Measurements from ENCODE around the gene CCSER1. TPM values are rescaled to one million over a fixed set of nuclear protein-coding genes. Genes with fewer than 3 reads are reported as not detected.

The CCSER1 gene
- total RNA-seq, 1 donor from 2014 or later = 18.1 TPM

DNA sequence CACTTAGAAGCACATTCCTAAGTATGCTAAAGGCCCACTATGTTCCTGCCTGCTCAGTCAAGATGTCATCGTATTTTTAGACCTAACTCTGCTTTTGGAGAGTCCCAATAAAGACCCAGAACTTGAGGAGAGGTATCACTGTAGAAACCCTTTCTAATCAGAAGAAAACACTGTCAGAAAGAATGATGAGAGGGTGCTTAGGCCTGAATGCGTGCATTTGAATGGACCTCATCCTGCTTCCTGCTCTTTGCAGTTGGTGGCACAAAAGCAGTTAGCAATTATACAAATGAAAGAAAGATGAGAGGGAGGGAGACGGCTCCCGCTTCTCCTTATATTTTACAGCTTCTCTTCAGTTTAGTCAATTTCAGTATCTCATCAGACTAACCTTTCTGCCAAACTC, 987.2 kb downstream of the CCSER1 start:
- TF ChIP-seq CTCF (conservative IDR thresholded peaks at IDR 0.05) = no peak
- Mint-ChIP-seq H3K4me1 (ENCODE audit: unreplicated experiment) (no peaks in the 10 kb centered on the region), H3K4me3 (no peak overlapping the region), H3K27me3 (no peaks in the 10 kb centered on the region), H3K9me3 (no peaks in the 10 kb centered on the region), H3K36me3 (no peaks in the 10 kb centered on the region), H3K27ac (no peak overlapping the region)
- DNase-seq (ENCODE audit: extremely low spot score, unreplicated experiment) = no peak

GRCh38 chr4:91116861-91117260, 989.7 kb downstream of the CCSER1 start:
- no peak for DNase-seq (ENCODE audit: extremely low spot score, unreplicated experiment)
- TF ChIP-seq CTCF (conservative IDR thresholded peaks at IDR 0.05) = peak; percentile 46
- no peak overlapping the region for H3K4me3 Mint-ChIP-seq
- no peaks in the 10 kb centered on the region for H3K4me1 Mint-ChIP-seq (ENCODE audit: unreplicated experiment)
- H3K9me3 Mint-ChIP-seq = no peaks in the 10 kb centered on the region
- no peaks in the 10 kb centered on the region for H3K27me3 Mint-ChIP-seq
- no peak overlapping the region for H3K27ac Mint-ChIP-seq
- H3K36me3 Mint-ChIP-seq = no peaks in the 10 kb centered on the region

DNA sequence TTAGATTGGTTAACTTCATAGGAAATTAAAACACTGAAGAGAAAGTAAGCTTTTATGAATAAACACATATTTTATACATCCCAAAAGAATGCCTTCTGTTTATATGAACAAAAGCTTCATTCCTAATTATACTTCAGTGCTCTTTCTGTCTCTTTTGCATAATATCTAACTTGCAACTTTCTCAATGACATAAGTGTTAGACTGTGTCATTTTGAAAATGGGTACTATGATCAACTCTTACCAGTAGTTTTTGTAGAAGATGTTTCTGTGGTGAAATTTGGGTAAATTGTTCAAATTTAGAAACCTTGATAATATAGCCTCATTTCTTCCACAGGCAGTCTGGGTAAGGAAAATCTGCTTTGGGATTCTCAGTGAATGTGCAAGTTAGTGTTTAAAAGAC, 991.4 kb downstream of the CCSER1 start:
- no peak for DNase-seq (ENCODE audit: extremely low spot score, unreplicated experiment)
- Mint-ChIP-seq H3K27me3 (no peaks in the 10 kb centered on the region), H3K27ac (no peak overlapping the region), H3K4me3 (no peak overlapping the region), H3K9me3 (no peaks in the 10 kb centered on the region), H3K4me1 (ENCODE audit: unreplicated experiment) (no peaks in the 10 kb centered on the region), H3K36me3 (no peaks in the 10 kb centered on the region)
- TF ChIP-seq CTCF (conservative IDR thresholded peaks at IDR 0.05) = no peak

DNA sequence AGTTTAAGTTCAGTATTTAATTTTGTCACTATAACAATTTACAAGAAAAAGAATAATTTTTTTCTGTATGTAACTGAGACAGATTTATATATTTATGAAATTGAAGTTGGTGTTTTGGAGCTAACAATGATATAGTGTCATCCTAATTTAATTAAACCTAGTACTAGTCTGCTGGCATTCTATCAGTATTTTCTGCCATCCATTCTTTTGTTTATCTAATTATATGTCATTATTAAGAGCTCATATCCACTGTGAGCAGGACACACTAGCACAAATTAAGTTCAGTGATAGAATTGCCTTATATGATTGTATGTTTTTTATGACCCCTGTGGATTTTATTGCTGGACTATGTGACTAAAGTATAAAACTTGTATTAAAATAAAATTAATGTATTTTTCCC, 996.5 kb downstream of the CCSER1 start:
- DNase-seq (ENCODE audit: extremely low spot score, unreplicated experiment) = no peak
- Mint-ChIP-seq H3K9me3 (no peaks in the 10 kb centered on the region), H3K27me3 (no peaks in the 10 kb centered on the region), H3K4me1 (ENCODE audit: unreplicated experiment) (peaks cover 6% of the 10 kb centered on the region), H3K36me3 (no peaks in the 10 kb centered on the region), H3K27ac (no peak overlapping the region), H3K4me3 (no peak overlapping the region)
- TF ChIP-seq CTCF (conservative IDR thresholded peaks at IDR 0.05) = no peak

DNA sequence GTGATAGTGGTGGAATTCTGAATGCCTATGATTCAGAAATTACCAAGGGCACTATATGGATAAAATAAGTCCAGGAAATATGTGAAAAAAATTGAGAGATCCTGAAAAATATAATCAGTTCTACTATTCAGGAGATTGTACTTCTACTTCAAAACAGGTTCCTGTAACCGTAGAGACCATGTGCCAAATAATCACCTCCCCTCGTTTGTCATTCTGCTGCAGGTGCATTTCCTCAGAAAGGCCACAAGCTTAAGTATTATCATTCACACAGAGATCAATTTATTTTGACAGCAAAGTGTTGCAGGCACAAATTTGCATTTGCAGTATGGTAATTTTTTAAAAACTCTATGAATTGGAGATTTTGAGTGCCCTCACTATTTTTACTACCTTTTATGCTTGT, 1000.0 kb downstream of the CCSER1 start:
- Mint-ChIP-seq H3K4me1 (ENCODE audit: unreplicated experiment) (peaks cover 6% of the 10 kb centered on the region), H3K27me3 (no peaks in the 10 kb centered on the region), H3K36me3 (no peaks in the 10 kb centered on the region), H3K9me3 (no peaks in the 10 kb centered on the region), H3K27ac (peak overlapping the region; percentile 60), H3K4me3 (no peak overlapping the region)
- no peak for DNase-seq (ENCODE audit: extremely low spot score, unreplicated experiment)
- TF ChIP-seq CTCF (conservative IDR thresholded peaks at IDR 0.05) = no peak

DNA sequence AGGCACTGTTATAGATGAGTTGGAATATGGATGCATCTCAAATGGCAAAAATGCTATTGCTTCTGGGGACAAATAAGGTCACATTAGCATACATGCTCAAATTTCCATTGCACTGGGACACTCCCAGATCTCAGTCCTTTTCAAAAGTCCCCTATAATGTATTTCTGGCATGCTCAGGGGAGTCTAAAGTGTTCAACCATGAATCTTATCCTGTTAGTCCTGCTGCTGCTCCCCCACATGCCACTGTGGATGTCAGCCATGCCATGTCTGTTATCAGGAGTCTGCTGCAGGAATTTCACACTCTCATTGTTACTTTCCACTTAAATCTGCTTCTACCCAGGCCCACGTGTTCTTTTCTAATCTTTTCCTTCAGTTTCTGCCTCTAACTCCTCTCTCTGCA, 1000.6 kb downstream of the CCSER1 start:
- TF ChIP-seq CTCF (conservative IDR thresholded peaks at IDR 0.05) = no peak
- H3K27ac Mint-ChIP-seq = no peak overlapping the region
- H3K4me3 Mint-ChIP-seq = no peak overlapping the region
- peaks cover 6% of the 10 kb centered on the region for H3K4me1 Mint-ChIP-seq (ENCODE audit: unreplicated experiment)
- DNase-seq (ENCODE audit: extremely low spot score, unreplicated experiment) = no peak
- no peaks in the 10 kb centered on the region for H3K27me3 Mint-ChIP-seq
- no peaks in the 10 kb centered on the region for H3K36me3 Mint-ChIP-seq
- no peaks in the 10 kb centered on the region for H3K9me3 Mint-ChIP-seq
